Measurements from ENCODE around the gene CAMTA1. TPM values are rescaled to one million over a fixed set of nuclear protein-coding genes. Genes with fewer than 3 reads are reported as not detected.

Gene CAMTA1
- total RNA-seq, 1 donor = 71.6 TPM

- Histone ChIP-seq H3K9me3 (ENCODE audit: low read depth, low read length) (no peaks in the 10 kb centered on the region), H3K4me3 (ENCODE audit: low read length) (no peak overlapping the region), H3K4me1 (ENCODE audit: insufficient read depth, low read length) (no peaks in the 10 kb centered on the region), H3K27me3 (ENCODE audit: insufficient read depth, low read length) (no peaks in the 10 kb centered on the region)
Observed at GRCh38 chr1:7454052-7454815, 669.0 kb downstream of the CAMTA1 start.

GRCh38 chr1:7454895-7455784 is 669.9 kb downstream of the CAMTA1 start:
- Histone ChIP-seq H3K9me3 (ENCODE audit: low read depth, low read length) (no peaks in the 10 kb centered on the region), H3K4me3 (ENCODE audit: low read length) (no peak overlapping the region), H3K27me3 (ENCODE audit: insufficient read depth, low read length) (no peaks in the 10 kb centered on the region)

GRCh38 chr1:7455796-7456721 is 670.8 kb downstream of the CAMTA1 start:
- Histone ChIP-seq H3K4me3 (ENCODE audit: low read length) (no peak overlapping the region), H3K9me3 (ENCODE audit: low read depth, low read length) (no peaks in the 10 kb centered on the region), H3K4me1 (ENCODE audit: insufficient read depth, low read length) (no peaks in the 10 kb centered on the region), H3K27me3 (ENCODE audit: insufficient read depth, low read length) (no peaks in the 10 kb centered on the region)

More at GRCh38 chr1:7454895-7455784, 669.9 kb downstream of the CAMTA1 start:
- no peaks in the 10 kb centered on the region for H3K4me1 ChIP-seq (ENCODE audit: insufficient read depth, low read length)

- Histone ChIP-seq H3K4me3 (ENCODE audit: low read length) (no peak overlapping the region), H3K9me3 (ENCODE audit: low read depth, low read length) (no peaks in the 10 kb centered on the region), H3K4me1 (ENCODE audit: insufficient read depth, low read length) (no peaks in the 10 kb centered on the region), H3K27me3 (ENCODE audit: insufficient read depth, low read length) (no peaks in the 10 kb centered on the region)
Observed at GRCh38 chr1:7456722-7457082, 671.4 kb downstream of the CAMTA1 start.

- Histone ChIP-seq H3K27me3 (ENCODE audit: insufficient read depth, low read length) (no peaks in the 10 kb centered on the region), H3K4me3 (ENCODE audit: low read length) (no peak overlapping the region)
Observed at GRCh38 chr1:7457811-7458210, 672.6 kb downstream of the CAMTA1 start.

GRCh38 chr1:7458946-7459345 is 673.7 kb downstream of the CAMTA1 start:
- H3K4me3 ChIP-seq (ENCODE audit: low read length) = no peak overlapping the region
- H3K27me3 ChIP-seq (ENCODE audit: insufficient read depth, low read length) = no peaks in the 10 kb centered on the region
- no peaks in the 10 kb centered on the region for H3K4me1 ChIP-seq (ENCODE audit: insufficient read depth, low read length)
- no peaks in the 10 kb centered on the region for H3K9me3 ChIP-seq (ENCODE audit: low read depth, low read length)

More at GRCh38 chr1:7457811-7458210, 672.6 kb downstream of the CAMTA1 start:
- Histone ChIP-seq H3K9me3 (ENCODE audit: low read depth, low read length) (no peaks in the 10 kb centered on the region), H3K4me1 (ENCODE audit: insufficient read depth, low read length) (no peaks in the 10 kb centered on the region)

GRCh38 chr1:7459914-7460313 is 674.7 kb downstream of the CAMTA1 start:
- Histone ChIP-seq H3K27me3 (ENCODE audit: insufficient read depth, low read length) (no peaks in the 10 kb centered on the region), H3K4me3 (ENCODE audit: low read length) (no peak overlapping the region), H3K9me3 (ENCODE audit: low read depth, low read length) (no peaks in the 10 kb centered on the region), H3K4me1 (ENCODE audit: insufficient read depth, low read length) (no peaks in the 10 kb centered on the region)

- Histone ChIP-seq H3K9me3 (ENCODE audit: low read depth, low read length) (no peaks in the 10 kb centered on the region), H3K4me3 (ENCODE audit: low read length) (no peak overlapping the region), H3K27me3 (ENCODE audit: insufficient read depth, low read length) (no peaks in the 10 kb centered on the region), H3K4me1 (ENCODE audit: insufficient read depth, low read length) (no peaks in the 10 kb centered on the region)
Observed at GRCh38 chr1:7460807-7461206, 675.6 kb downstream of the CAMTA1 start.

- Histone ChIP-seq H3K4me3 (ENCODE audit: low read length) (no peak overlapping the region), H3K4me1 (ENCODE audit: insufficient read depth, low read length) (no peaks in the 10 kb centered on the region), H3K9me3 (ENCODE audit: low read depth, low read length) (no peaks in the 10 kb centered on the region), H3K27me3 (ENCODE audit: insufficient read depth, low read length) (no peaks in the 10 kb centered on the region)
Observed at GRCh38 chr1:7462617-7463016, 677.4 kb downstream of the CAMTA1 start.

GRCh38 chr1:7463526-7463925 is 678.3 kb downstream of the CAMTA1 start:
- Histone ChIP-seq H3K4me1 (ENCODE audit: insufficient read depth, low read length) (no peaks in the 10 kb centered on the region), H3K4me3 (ENCODE audit: low read length) (no peak overlapping the region), H3K27me3 (ENCODE audit: insufficient read depth, low read length) (no peaks in the 10 kb centered on the region), H3K9me3 (ENCODE audit: low read depth, low read length) (no peaks in the 10 kb centered on the region)

- no peaks in the 10 kb centered on the region for H3K27me3 ChIP-seq (ENCODE audit: insufficient read depth, low read length)
- H3K4me1 ChIP-seq (ENCODE audit: insufficient read depth, low read length) = no peaks in the 10 kb centered on the region
- no peaks in the 10 kb centered on the region for H3K9me3 ChIP-seq (ENCODE audit: low read depth, low read length)
- no peak overlapping the region for H3K4me3 ChIP-seq (ENCODE audit: low read length)
Observed at GRCh38 chr1:7464736-7465135, 679.5 kb downstream of the CAMTA1 start.

- no peaks in the 10 kb centered on the region for H3K4me1 ChIP-seq (ENCODE audit: insufficient read depth, low read length)
- no peaks in the 10 kb centered on the region for H3K27me3 ChIP-seq (ENCODE audit: insufficient read depth, low read length)
- no peaks in the 10 kb centered on the region for H3K9me3 ChIP-seq (ENCODE audit: low read depth, low read length)
- no peak overlapping the region for H3K4me3 ChIP-seq (ENCODE audit: low read length)
Observed at GRCh38 chr1:7467476-7468175, 682.4 kb downstream of the CAMTA1 start.

- Histone ChIP-seq H3K4me3 (ENCODE audit: low read length) (no peak overlapping the region), H3K9me3 (ENCODE audit: low read depth, low read length) (no peaks in the 10 kb centered on the region), H3K4me1 (ENCODE audit: insufficient read depth, low read length) (no peaks in the 10 kb centered on the region), H3K27me3 (ENCODE audit: insufficient read depth, low read length) (no peaks in the 10 kb centered on the region)
Observed at GRCh38 chr1:7468248-7468647, 683.0 kb downstream of the CAMTA1 start.

- H3K27me3 ChIP-seq (ENCODE audit: insufficient read depth, low read length) = no peaks in the 10 kb centered on the region
- H3K4me1 ChIP-seq (ENCODE audit: insufficient read depth, low read length) = no peaks in the 10 kb centered on the region
- no peak overlapping the region for H3K4me3 ChIP-seq (ENCODE audit: low read length)
- no peaks in the 10 kb centered on the region for H3K9me3 ChIP-seq (ENCODE audit: low read depth, low read length)
Observed at GRCh38 chr1:7469255-7469938, 684.1 kb downstream of the CAMTA1 start.
